Neural crest cell (in vitro differentiated cells): ENCODE data around the gene AGBL1. TPM values are rescaled to one million over a fixed set of nuclear protein-coding genes. Genes with fewer than 3 reads are reported as not detected.

Experiments
- DNase-seq: peaks from one replicate; pipeline ENCODE4 v3.0.0; 2021; ENCODE audit warnings: low read depth, mixed read lengths, low spot score
- H3K27ac Mint-ChIP-seq: one replicate; pipeline ENCODE4 v1.8.0; 2021; ENCODE audit warnings: mild to moderate bottlenecking, mixed read lengths; ENCODE audit not compliant: unreplicated experiment
- H3K27me3 Mint-ChIP-seq: 2 replicates; pipeline ENCODE4 v1.8.0; 2021; ENCODE audit warnings: low read depth, mild to moderate bottlenecking, mixed read lengths
- H3K36me3 Mint-ChIP-seq: 2 replicates; pipeline ENCODE4 v1.8.0; 2021; ENCODE audit warnings: low read depth, mild to moderate bottlenecking, mixed read lengths
- H3K4me1 Mint-ChIP-seq: 2 replicates; pipeline ENCODE4 v1.8.0; 2021; ENCODE audit warnings: mixed read lengths
- H3K4me3 Mint-ChIP-seq: one replicate; pipeline ENCODE4 v1.8.0; 2021; ENCODE audit warnings: mild to moderate bottlenecking, mixed read lengths
- H3K9me3 Mint-ChIP-seq: 2 replicates; pipeline ENCODE4 v1.8.0; 2021; ENCODE audit warnings: mixed read lengths
- total RNA-seq: library from RNA; stranded (reverse); gene quantifications from 2 replicates; pipeline ENCODE4 v1.2.1, GENCODE V29; 2021
- TF ChIP-seq, protein P1 (sequence below): fragments of 200-600 bp; sonication (generic); conservative IDR thresholded peaks from 2 replicates; pipeline ENCODE4 v1.5.0; 2021; ENCODE audit warnings: antibody characterized with exemption, mild to moderate bottlenecking

The AGBL1 gene
- total RNA-seq, 1 donor from 2014 or later: 0.05 TPM

DNA sequence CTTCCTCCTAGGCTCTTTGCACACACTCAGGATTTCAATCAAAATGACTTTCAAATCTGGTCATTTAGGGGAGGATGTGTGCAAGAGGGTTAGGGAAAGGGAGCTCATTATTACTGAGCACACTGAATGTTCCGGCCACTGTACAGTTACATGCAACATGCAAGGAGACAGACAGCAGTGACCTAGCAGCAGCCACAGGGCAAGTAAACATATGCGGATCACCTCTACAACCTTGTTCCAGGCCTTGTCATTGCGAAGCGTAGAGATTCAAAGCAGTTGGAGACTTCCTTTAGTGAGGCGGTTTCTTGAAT, 837.6 kb downstream of the AGBL1 start:
- Mint-ChIP-seq H3K4me3 (no peak overlapping the region), H3K27me3 (no peaks in the 10 kb centered on the region), H3K4me1 (peaks cover 8% of the 10 kb centered on the region), H3K27ac (no peak overlapping the region), H3K9me3 (no peaks in the 10 kb centered on the region), H3K36me3 (no peaks in the 10 kb centered on the region)
- no peak for DNase-seq
- TF ChIP-seq, protein P1, sequence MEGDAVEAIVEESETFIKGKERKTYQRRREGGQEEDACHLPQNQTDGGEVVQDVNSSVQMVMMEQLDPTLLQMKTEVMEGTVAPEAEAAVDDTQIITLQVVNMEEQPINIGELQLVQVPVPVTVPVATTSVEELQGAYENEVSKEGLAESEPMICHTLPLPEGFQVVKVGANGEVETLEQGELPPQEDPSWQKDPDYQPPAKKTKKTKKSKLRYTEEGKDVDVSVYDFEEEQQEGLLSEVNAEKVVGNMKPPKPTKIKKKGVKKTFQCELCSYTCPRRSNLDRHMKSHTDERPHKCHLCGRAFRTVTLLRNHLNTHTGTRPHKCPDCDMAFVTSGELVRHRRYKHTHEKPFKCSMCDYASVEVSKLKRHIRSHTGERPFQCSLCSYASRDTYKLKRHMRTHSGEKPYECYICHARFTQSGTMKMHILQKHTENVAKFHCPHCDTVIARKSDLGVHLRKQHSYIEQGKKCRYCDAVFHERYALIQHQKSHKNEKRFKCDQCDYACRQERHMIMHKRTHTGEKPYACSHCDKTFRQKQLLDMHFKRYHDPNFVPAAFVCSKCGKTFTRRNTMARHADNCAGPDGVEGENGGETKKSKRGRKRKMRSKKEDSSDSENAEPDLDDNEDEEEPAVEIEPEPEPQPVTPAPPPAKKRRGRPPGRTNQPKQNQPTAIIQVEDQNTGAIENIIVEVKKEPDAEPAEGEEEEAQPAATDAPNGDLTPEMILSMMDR: no peak

DNA sequence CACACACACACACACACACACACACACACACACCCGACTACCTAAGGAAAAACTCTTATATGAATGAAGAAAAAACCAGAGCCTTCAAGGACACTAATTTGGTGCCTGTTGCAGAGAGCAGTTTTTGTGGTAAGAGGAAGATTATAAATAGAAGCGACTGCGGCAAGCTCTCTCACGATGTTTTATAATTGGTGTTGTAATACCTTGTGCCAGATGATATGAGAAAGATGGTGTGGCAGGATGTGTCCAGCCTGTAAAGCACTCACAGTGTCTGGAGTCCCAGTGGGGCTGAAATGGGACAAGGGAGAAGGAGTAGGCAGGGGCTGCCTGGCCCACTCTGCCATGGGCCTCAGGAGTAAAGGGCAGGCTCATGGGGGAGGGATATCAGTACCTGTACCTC, 839.9 kb downstream of the AGBL1 start:
- Mint-ChIP-seq H3K9me3 (no peaks in the 10 kb centered on the region), H3K4me3 (no peak overlapping the region), H3K36me3 (no peaks in the 10 kb centered on the region), H3K27me3 (no peaks in the 10 kb centered on the region), H3K27ac (peak overlapping the region; percentile 28), H3K4me1 (peaks cover 8% of the 10 kb centered on the region)
- DNase-seq: no peak
- TF ChIP-seq, protein P1: no peak

DNA sequence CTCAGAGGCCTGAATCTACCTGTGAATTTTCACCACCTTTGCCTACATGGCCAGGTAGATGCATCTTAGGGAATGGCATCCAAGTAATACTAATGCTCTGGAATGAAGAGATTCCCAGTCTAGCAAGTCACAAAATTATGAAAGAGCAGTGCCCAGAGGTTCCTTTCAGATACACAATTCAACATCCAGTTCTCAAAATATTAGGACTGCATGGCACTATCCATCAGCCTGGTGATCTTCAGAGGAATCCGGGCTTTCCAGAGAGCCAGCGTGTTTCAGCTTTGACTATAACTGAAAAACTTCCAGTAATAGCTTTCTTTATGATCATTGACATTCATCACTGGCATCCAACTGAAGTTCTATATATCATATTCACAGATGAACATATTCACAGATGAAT, 849.8 kb downstream of the AGBL1 start:
- H3K27ac Mint-ChIP-seq: no peak overlapping the region
- DNase-seq: no peak
- H3K36me3 Mint-ChIP-seq: no peaks in the 10 kb centered on the region
- H3K9me3 Mint-ChIP-seq: no peaks in the 10 kb centered on the region
- no peak overlapping the region for H3K4me3 Mint-ChIP-seq
- no peaks in the 10 kb centered on the region for H3K27me3 Mint-ChIP-seq
- peaks cover 9% of the 10 kb centered on the region for H3K4me1 Mint-ChIP-seq
- TF ChIP-seq, protein P1: no peak

DNA sequence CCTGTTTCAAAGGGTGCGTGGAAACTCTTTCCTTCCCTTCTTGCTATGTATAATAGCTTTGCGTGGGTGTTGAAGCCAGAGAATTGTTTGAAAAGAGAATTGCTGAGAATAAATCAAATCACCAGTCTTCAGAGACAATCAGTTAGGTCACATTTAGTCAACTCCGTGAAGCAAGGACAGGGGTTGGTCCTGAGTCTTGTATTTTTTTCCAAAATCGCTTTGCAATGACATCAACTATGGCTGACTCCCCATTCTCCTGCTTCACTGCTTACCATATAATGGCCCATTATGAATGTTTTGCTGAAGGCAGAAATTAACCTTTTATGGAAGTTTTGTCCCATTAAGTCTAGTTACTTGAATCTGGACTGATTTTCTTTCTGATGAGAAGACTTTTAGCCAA, 852.8 kb downstream of the AGBL1 start:
- H3K4me3 Mint-ChIP-seq: no peak overlapping the region
- H3K27ac Mint-ChIP-seq: no peak overlapping the region
- H3K4me1 Mint-ChIP-seq: peaks cover 9% of the 10 kb centered on the region
- H3K36me3 Mint-ChIP-seq: no peaks in the 10 kb centered on the region
- DNase-seq: no peak
- H3K27me3 Mint-ChIP-seq: no peaks in the 10 kb centered on the region
- H3K9me3 Mint-ChIP-seq: peaks cover 2% of the 10 kb centered on the region
- TF ChIP-seq, protein P1: no peak

DNA sequence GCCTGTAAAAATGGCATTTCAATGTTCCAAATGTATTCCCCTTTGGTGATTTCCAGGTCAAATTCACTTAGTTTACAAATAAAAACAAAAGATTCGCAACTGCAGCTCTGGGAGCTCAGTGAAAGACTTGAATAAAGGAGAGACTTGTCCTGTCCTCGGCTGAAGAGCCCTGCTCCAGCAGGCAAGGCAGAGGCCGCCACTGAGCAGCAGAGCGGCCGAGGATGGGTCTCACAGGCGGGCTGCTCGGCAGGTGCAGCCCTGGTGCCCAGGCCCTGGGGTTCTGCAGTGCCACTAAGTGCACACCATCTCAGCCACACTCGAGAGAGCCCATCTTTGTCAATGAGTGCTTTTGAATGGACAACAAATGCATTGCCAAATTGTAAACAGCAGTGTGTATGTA, 856.2 kb downstream of the AGBL1 start:
- Mint-ChIP-seq H3K27ac (no peak overlapping the region), H3K9me3 (peaks cover 2% of the 10 kb centered on the region), H3K27me3 (no peaks in the 10 kb centered on the region), H3K36me3 (no peaks in the 10 kb centered on the region), H3K4me3 (no peak overlapping the region), H3K4me1 (peaks cover 9% of the 10 kb centered on the region)
- TF ChIP-seq, protein P1: no peak
- no peak for DNase-seq

DNA sequence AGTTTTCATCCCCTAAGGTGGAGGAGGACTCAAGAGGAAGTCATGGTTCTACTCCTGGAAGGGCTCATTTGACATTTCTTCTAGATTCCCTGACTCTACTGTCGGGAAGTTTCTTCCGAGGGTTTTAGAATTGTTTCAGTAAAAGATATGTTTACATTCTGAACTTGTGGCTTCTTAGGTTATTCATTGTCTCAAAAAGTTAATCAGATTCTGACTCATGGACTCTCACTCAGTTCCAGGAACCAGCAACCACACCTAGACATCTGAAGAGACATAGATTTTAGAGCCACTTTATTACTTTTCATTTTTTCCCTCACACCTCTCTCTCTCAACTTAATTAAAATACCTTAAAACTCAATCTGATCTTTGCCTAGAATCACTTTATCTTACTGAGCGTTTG, 862.6 kb downstream of the AGBL1 start:
- TF ChIP-seq, protein P1: no peak
- H3K4me3 Mint-ChIP-seq: no peak overlapping the region
- no peak overlapping the region for H3K27ac Mint-ChIP-seq
- H3K27me3 Mint-ChIP-seq: peaks cover 2% of the 10 kb centered on the region
- no peaks in the 10 kb centered on the region for H3K4me1 Mint-ChIP-seq
- no peak for DNase-seq
- H3K9me3 Mint-ChIP-seq: peaks cover 2% of the 10 kb centered on the region
- no peaks in the 10 kb centered on the region for H3K36me3 Mint-ChIP-seq
